GM11168 (cell line): ENCODE measurements around the gene SUB1.
"Not testable (repeated sequence)": the region's sequence is repeated elsewhere in the genome, so short reads cannot be mapped to it uniquely, and the experiment has no call there.

Experiments used
- in situ Hi-C: fragments of 300-500 bp; cut with MboI; formaldehyde crosslinking; loops from one replicate; pipeline ENCODE4 v1.12.0; 2022; ENCODE audit warnings: low sequenced_read_pairs; ENCODE audit not compliant: unreplicated experiment

The SUB1 gene

GRCh38 chr5:32563614-32564013 lies 21.7 kb upstream of the SUB1 start:
- in situ Hi-C loops: no loop called here

- in situ Hi-C loops: no loop called here
Measured at GRCh38 chr5:32565145-32565544, 20.2 kb upstream of the SUB1 start.

GRCh38 chr5:32566319-32567111 lies 18.8 kb upstream of the SUB1 start:
- in situ Hi-C loops: no loop called here

- in situ Hi-C loops: no loop called here
Measured at GRCh38 chr5:32571128-32571527, 14.2 kb upstream of the SUB1 start.

- in situ Hi-C loops: no loop called here
Measured at GRCh38 chr5:32572778-32573480, 12.4 kb upstream of the SUB1 start.

GRCh38 chr5:32573481-32573854 lies 11.9 kb upstream of the SUB1 start:
- in situ Hi-C loops: not testable (repeated sequence)

- in situ Hi-C loops: no loop called here
Measured at GRCh38 chr5:32574540-32575175, 10.7 kb upstream of the SUB1 start.

- in situ Hi-C loops: no loop called here
Measured at GRCh38 chr5:32578363-32578762, 7.0 kb upstream of the SUB1 start.

- in situ Hi-C loops: no loop called here
Measured at GRCh38 chr5:32578764-32579163, 6.6 kb upstream of the SUB1 start.

GRCh38 chr5:32581010-32581785 lies 4.2 kb upstream of the SUB1 start:
- in situ Hi-C loops: loop anchor here (5.0 kb wide), 1 partner anchor 34 kb away; no protein-coding TSS in a partner anchor

- in situ Hi-C loops: loop anchor here (5.0 kb wide), 1 partner anchor 36 kb away; no protein-coding TSS in a partner anchor
Measured at GRCh38 chr5:32583582-32584232, 1.6 kb upstream of the SUB1 start.

- in situ Hi-C loops: loop anchor here (5.0 kb wide), 1 partner anchor 37 kb away; no protein-coding TSS in a partner anchor
Measured at GRCh38 chr5:32584646-32585045, 711 bp upstream of the SUB1 start.

GRCh38 chr5:32585122-32585445 lies 273 bp upstream of the SUB1 start:
- in situ Hi-C loops: no loop called here

GRCh38 chr5:32586276-32586599 lies 881 bp downstream of the SUB1 start:
- in situ Hi-C loops: no loop called here

GRCh38 chr5:32587067-32587551 lies 1.8 kb downstream of the SUB1 start:
- in situ Hi-C loops: no loop called here

GRCh38 chr5:32589416-32589815 lies 4.1 kb downstream of the SUB1 start:
- in situ Hi-C loops: no loop called here

- in situ Hi-C loops: no loop called here
Measured at GRCh38 chr5:32589942-32590869, 4.8 kb downstream of the SUB1 start.

- in situ Hi-C loops: no loop called here
Measured at GRCh38 chr5:32595118-32595517, 9.8 kb downstream of the SUB1 start.

- in situ Hi-C loops: no loop called here
Measured at GRCh38 chr5:32597041-32597629, 11.8 kb downstream of the SUB1 start.
